Epithelial cell of prostate (primary cell): ENCODE results near the gene CCDC198.

Experiments
- DNase-seq: peaks from one replicate; pipeline ENCODE4 v3.0.0-alpha.2; 2011; ENCODE audit warnings: low read depth, low spot score
- H3K27ac ChIP-seq: fragments of 450-650 bp; 2 replicates; pipeline ENCODE4 v1.5.1; 2017; ENCODE audit warnings: mild to moderate bottlenecking

CCDC198 gene, protein sequence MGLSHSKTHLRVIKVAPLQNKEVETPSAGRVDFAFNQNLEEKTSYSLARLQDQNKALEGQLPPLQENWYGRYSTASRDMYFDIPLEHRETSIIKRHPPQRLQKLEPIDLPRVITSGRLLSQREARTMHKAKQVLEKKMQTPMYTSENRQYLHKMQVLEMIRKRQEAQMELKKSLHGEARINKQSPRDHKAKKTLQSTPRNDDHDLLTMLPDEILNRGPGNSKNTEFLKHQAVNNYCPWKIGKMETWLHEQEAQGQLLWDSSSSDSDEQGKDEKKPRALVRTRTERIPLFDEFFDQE

DNA sequence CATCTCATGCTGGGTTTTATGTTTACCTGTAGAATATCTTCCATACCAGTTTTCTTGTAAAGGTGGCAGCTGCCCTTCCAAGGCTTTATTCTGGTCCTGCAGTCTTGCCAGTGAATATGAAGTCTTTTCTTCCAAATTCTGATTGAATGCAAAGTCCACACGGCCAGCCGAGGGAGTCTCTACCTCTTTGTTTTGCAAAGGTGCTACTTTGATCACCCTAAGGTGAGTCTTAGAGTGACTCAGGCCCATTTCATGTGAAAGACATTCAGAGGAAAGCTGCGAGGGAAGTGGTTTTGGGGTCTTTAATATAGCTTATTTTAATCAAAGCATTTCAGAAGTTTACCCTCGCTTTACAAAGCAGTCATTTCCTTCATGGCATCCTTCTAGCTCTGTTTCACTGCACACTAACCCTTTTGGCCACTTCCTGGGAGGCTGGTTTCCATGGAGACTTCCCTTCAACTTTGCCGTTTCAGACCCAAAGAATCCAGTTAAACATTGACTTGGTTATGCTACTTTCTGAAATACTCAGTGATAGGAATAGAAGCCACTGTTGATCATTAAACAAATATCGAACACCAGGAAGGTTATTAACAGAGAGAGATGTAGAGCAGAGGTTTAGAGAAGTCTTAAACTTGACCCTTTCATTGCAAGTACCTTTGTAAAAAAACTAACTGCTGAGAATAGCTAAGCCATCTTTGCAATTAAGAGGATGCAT is at the start of gene CCDC198:
CCDC198 (minus strand) TSS at position 391 of the 715 bp plus-strand sequence; CDS start at position 249, 142 bp downstream.
- H3K27ac ChIP-seq, result no peak within 1 kb of the TSS
- no peak for DNase-seq

- DNase-seq, result no peak
- no peak overlapping the region for H3K27ac ChIP-seq
Observed at GRCh38 chr14:57533214-57533613, 39.6 kb upstream of the CCDC198 start.

- H3K27ac ChIP-seq, result no peak overlapping the region
Observed at GRCh38 chr14:57530571-57530970, 36.9 kb upstream of the CCDC198 start.

DNA sequence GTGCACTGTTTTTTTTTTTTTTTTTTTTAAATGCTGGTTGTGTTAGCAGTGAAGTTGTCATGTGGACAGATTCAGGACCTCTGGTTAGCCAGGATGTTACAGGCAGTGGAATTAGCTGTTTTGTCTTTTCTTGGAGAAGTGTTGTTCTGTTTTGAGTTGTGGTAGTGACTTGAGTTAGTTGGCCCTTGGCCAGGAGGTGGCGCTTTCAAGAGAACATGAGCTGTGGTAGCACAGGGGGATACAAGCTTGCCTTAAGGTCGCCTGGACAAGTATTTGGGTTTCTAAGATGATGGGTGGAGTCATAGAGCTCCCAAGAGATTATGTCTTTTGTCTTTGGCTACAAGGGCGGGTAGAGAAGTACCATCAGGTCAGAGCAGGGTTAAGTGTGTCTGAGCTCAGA is 33.3 kb upstream of the CCDC198 start:
- H3K27ac ChIP-seq, result no peak overlapping the region
- DNase-seq, result no peak

More at GRCh38 chr14:57530571-57530970, 36.9 kb upstream of the CCDC198 start:
- DNase-seq, result no peak

DNA sequence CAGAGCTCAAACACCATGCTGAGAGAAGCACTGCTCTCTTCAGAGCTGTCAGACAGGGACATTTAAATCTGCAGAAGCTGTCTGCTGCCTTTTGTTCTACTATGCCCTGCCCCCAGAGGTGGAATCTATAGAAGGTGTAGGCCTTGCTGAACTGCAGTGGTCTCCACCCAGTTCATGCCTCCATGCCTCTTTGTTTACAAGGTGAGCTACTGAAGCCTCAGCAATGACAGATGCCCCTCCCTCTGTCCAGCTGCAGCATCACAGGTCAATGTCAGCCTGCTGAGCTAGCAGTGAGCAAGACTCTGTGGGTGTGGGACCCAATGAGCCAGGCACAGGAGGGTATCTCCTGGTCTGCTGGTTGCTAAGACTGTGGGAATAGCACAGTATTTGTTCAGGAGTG is 25.4 kb upstream of the CCDC198 start:
- no peak overlapping the region for H3K27ac ChIP-seq
- DNase-seq, result no peak

- DNase-seq, result no peak
- H3K27ac ChIP-seq, result no peak overlapping the region
Observed at GRCh38 chr14:57512220-57512619, 18.6 kb upstream of the CCDC198 start.

GRCh38 chr14:57508756-57509155 is 15.1 kb upstream of the CCDC198 start:
- no peak overlapping the region for H3K27ac ChIP-seq
- DNase-seq, result no peak

- DNase-seq, result no peak
- H3K27ac ChIP-seq, result no peak overlapping the region
Observed at GRCh38 chr14:57502586-57503254, 9.1 kb upstream of the CCDC198 start.

DNA sequence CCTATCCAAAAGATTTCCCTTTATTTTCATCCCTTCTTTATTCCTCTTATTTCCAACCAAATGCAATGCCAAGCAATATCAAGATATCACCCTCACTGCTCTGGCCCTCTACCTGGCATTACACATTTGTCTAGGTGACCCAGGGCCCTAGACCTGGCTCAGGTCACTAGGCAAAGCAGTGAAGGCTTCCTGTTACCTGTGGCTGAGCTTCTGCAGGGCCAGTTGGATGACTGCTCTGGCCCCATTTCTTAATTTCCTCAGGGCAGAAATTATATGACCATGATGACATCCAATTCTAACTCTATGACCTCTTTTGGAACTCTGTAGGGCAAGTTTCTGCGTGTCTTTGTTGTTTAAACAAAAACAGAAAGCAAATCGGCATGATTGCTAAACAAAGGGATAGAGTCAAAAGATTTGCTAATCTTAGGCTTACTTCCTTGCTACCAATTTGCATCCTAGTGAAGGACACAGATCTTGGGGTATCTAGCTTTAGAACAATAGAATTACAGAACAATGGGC is 7.4 kb upstream of the CCDC198 start:
- DNase-seq, result peak; percentile 40
- no peak overlapping the region for H3K27ac ChIP-seq

- no peak overlapping the region for H3K27ac ChIP-seq
- DNase-seq, result no peak
Observed at GRCh38 chr14:57498659-57499058, 5.0 kb upstream of the CCDC198 start.

DNA sequence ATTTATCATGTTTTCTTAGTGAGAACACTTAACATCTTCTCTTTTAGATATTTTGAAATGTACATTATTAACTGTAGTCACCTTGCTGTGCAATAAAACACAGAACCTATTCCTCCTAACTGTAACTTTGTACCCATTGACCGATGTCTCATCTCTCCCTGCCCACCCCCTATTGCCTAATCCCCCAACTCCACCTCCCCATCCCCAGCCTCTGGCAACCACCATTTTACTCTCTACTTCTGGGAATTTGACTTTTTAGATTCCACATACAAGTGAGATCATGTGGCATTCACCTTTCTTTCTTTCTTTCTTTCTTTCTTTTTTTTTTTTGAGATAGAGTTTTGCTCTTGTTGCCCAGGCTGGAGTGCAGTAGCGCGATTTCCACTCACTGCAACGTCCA is 4.4 kb upstream of the CCDC198 start:
- no peak overlapping the region for H3K27ac ChIP-seq
- DNase-seq, result no peak

DNA sequence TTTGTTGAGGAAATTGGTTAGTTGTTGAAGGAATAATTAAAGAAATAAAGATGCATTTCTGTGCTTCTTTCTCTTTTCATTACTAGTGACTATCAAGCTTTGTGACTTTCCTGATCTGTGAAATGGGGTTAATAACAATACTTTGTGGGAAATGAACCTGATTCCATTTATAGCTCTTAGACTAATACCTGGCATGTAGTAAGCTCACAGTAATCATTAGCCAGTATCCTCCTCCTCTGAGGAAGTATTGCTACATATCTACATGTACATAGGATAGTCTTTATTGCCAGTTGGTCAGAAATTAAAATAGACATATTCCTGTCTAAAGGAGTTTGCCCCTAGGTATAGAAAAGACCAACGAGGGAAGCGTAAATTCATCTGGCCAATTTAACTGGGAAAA is 1.8 kb upstream of the CCDC198 start:
- no peak overlapping the region for H3K27ac ChIP-seq
- DNase-seq, result no peak

DNA sequence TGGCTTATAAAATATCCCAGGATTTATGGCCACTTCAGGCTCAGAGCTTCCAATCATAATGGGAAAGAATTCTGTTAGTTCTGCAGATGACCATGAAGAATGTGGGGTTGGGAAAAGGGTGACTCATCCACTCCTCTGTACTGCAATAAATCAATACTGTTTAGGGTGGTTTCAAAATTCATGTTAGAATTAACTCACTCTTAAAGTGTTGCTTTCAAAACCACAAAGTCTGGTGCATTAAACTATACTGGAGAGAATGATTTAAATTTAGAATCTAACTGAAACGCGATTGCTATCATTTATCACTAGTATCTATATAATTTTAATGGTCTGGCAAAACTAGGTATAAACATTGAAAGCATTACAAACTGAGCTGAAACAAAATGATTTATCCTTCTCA is 798 bp downstream of the CCDC198 start:
- DNase-seq, result peak; percentile 14
- no peak overlapping the region for H3K27ac ChIP-seq

- no peak for DNase-seq
- H3K27ac ChIP-seq, result no peak overlapping the region
Observed at GRCh38 chr14:57491640-57492039, 2.0 kb downstream of the CCDC198 start.

DNA sequence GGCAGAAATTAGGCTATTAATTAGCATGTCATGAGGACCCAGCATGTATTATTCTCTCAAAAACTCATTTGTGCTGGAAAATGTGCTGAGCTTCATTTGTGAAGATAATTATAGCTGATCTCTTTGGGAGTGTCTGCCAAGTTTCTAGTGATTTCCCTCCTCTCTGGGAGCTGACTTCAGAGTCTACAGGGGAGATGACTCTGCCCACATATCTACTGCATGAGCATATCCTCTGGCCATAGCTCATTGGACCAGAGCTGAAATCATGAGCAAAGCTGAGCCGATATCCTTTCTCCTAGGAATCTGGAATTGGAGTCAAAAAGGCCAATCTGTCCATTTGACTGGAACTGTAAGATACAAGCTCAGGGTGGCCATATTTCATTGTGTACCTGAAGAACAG is 5.9 kb downstream of the CCDC198 start:
- DNase-seq, result no peak
- no peak overlapping the region for H3K27ac ChIP-seq

- no peak for DNase-seq
Observed at GRCh38 chr14:57486767-57487379, 6.8 kb downstream of the CCDC198 start.

GRCh38 chr14:57485635-57486034 is 8.0 kb downstream of the CCDC198 start:
- DNase-seq, result no peak
- H3K27ac ChIP-seq, result no peak overlapping the region

More at GRCh38 chr14:57486767-57487379, 6.8 kb downstream of the CCDC198 start:
- H3K27ac ChIP-seq, result no peak overlapping the region

DNA sequence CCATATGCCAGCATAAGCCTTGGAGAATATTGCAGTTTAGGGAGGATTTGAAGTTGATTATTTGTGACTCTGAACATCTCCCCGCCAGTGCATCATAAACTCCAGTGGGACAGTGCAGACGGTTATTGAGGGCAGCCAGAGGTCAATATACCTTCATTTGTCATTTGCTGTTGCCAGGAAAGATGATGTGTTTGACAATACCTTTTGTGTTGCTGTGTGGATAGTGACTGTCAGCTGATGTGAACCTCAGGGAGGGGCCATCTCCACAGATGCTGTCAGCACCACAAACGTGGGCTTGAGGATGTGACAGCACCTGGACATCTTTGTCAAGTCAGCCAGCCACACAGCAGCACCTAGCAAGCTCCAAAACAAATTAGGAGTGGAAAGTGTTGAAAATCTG is 11.5 kb downstream of the CCDC198 start:
- no peak overlapping the region for H3K27ac ChIP-seq
- DNase-seq, result no peak

DNA sequence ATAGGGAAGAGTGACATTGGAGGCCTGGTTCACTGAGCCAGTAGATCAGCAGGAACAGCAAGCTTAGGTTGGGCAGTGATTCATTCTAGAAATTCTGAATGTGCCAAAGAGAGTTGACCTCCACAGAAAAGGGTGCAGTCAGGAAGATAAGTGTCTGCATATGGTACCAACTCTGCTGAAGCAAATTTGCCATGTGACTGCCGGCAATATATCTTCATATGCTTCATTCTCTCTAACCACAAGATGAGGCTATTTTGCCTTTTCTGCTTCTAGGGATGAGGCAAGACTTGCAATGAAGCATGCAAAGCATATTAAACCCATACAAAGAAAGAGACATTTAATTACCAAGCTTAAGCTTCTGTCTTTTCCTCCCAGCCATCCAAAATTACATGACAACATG is 13.6 kb downstream of the CCDC198 start:
- no peak for DNase-seq
- no peak overlapping the region for H3K27ac ChIP-seq

DNA sequence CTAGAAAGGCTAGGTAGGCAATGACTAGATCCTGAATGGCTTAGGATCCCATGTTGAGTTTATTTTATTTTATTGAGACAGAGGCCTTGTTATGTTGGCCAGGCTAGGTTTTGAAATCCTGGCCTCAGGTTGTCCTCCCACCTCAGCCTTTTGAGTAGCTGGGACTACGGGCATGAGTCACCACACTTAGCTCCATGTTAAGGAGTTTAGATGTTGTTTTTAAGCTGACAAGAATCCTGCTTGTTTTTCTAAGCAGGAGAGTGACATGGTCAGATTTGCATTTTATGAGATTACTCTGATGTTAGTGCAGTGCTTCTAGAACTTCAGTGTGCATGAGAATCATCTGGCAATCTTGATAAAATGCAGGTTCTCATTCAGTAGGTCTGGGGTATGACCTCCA is 14.5 kb downstream of the CCDC198 start:
- no peak overlapping the region for H3K27ac ChIP-seq
- no peak for DNase-seq

- DNase-seq, result no peak
- no peak overlapping the region for H3K27ac ChIP-seq
Observed at GRCh38 chr14:57478050-57478449, 15.6 kb downstream of the CCDC198 start.
